HCT116 (cell line): Measurements from ENCODE around the gene ACSF2. TPM values are rescaled to one million over a fixed set of nuclear protein-coding genes. Genes with fewer than 3 reads are reported as not detected.

ENCODE experiments used
- ATAC-seq: fragments of 200-7000 bp; cut with Tn5 transposase; 2 replicates; pipeline ENCODE4 v1.9.1; 2020; ENCODE audit warnings: mild to moderate bottlenecking, moderate library complexity
- BruUV-seq: library from RNA; stranded (reverse); fragments of 400-500 nt; replicated peaks from 2 replicates; lab custom pipeline; 2021; lab: Mats Ljungman, UMichigan
- CTCF ChIA-PET: fragments of 300-600 bp; sonication (Branson Sonifier 250); formaldehyde crosslinking; loops from one replicate; lab custom pipeline; 2021; ENCODE audit warnings: antibody characterized with exemption; lab: Charles Lee
- POLR2A ChIA-PET: fragments of 300-600, 350-600 bp; sonication (Branson Sonifier 250); formaldehyde crosslinking; loops from one replicate; lab custom pipeline; 2021; ENCODE audit warnings: antibody characterized with exemption; lab: Charles Lee
- RAD21 ChIA-PET, 2 experiments: fragments of 300-600 bp; sonication (Branson Sonifier 250); formaldehyde crosslinking; loops; one replicate each; lab custom pipeline; 2023; ENCODE audit warnings: low total read pairs in 2 of 2; ENCODE audit not compliant: uncharacterized antibody in 2 of 2, unreplicated experiment in 2 of 2, low non-redundant PET in 1 of 2; lab: Charles Lee
- DNase-seq: peaks from one replicate; pipeline ENCODE4 v3.0.0-alpha.2; 2010; ENCODE audit warnings: low read depth, low spot score
- H2AFZ ChIP-seq: fragments of 200-600 bp; shearing (Covaris generic), sonication (generic); 2 replicates; pipeline ENCODE4 v1.6.1; 2017; ENCODE audit warnings: low read depth, mixed run types, mixed read lengths, antibody characterized with exemption, low read length; ENCODE audit not compliant: poor library complexity, severe bottlenecking
- H3K27ac ChIP-seq: 2 replicates; pipeline ENCODE4 v1.5.1; 2012; ENCODE audit warnings: low read depth, low read length
- H3K27me3 ChIP-seq: fragments of 200-600 bp; sonication (generic); 2 replicates; pipeline ENCODE4 v1.6.1; 2016; ENCODE audit warnings: mixed run types, low read length, mixed read lengths; ENCODE audit not compliant: insufficient read depth
- H3K36me3 ChIP-seq, 2 experiments: fragments of 200-500 bp in 1 of 2; fragments of 200-600 bp in 1 of 2; sonication (Bioruptor generic) in 1 of 2; sonication (generic) in 1 of 2; 2 replicates each; pipeline versions ENCODE4 v1.5.1 to v1.6.1; 2014 to 2016; ENCODE audit warnings: low read length in 2 of 2, inconsistent platforms in 1 of 2, mixed read lengths in 1 of 2, mixed run types in 1 of 2; ENCODE audit not compliant: insufficient read depth in 2 of 2, control insufficient read depth in 1 of 2
- H3K4me1 ChIP-seq, 2 experiments: fragments of 200-600 bp in 1 of 2; sonication (generic) in 1 of 2; 2 replicates each; pipeline versions ENCODE4 v1.5.1 to v1.6.1; 2012 to 2017; ENCODE audit warnings: low read length in 2 of 2, inconsistent platforms in 1 of 2, mild to moderate bottlenecking in 1 of 2, mixed read lengths in 1 of 2, mixed run types in 1 of 2, moderate library complexity in 1 of 2; ENCODE audit not compliant: insufficient read depth in 2 of 2, control insufficient read depth in 1 of 2
- H3K4me2 ChIP-seq: fragments of 200-600 bp; sonication (generic); 2 replicates; pipeline ENCODE4 v1.6.1; 2017; ENCODE audit warnings: mixed run types, low read length, mixed read lengths
- H3K4me3 ChIP-seq, 2 experiments: fragments of 200-600 bp in 1 of 2; sonication (generic) in 1 of 2; replicated peaks in 1 of 2; 2 replicates each; pipeline ENCODE4 v1.5.1; 2011 to 2016; ENCODE audit warnings: low read length in 2 of 2, control low read depth in 1 of 2, low read depth in 1 of 2, mild to moderate bottlenecking in 1 of 2, mixed read lengths in 1 of 2, mixed run types in 1 of 2
- H3K79me2 ChIP-seq: fragments of 200-600 bp; sonication (generic); 2 replicates; pipeline ENCODE4 v1.6.1; 2017; ENCODE audit warnings: mild to moderate bottlenecking, mixed run types, low read length, moderate library complexity, mixed read lengths; ENCODE audit not compliant: insufficient read depth
- H3K9ac ChIP-seq: fragments of 200-600 bp; sonication (generic); 2 replicates; pipeline ENCODE4 v1.6.1; 2016; ENCODE audit warnings: low read length, mixed read lengths
- H3K9me2 ChIP-seq: fragments of 200-600 bp; sonication (generic), shearing (Covaris generic); 2 replicates; pipeline ENCODE4 v1.6.1; 2017; ENCODE audit warnings: mixed run types, mild to moderate bottlenecking, moderate library complexity; ENCODE audit not compliant: insufficient read depth
- H3K9me3 ChIP-seq, 2 experiments: fragments of 200-500 bp in 1 of 2; fragments of 200-600 bp in 1 of 2; sonication (Bioruptor generic) in 1 of 2; sonication (generic) in 1 of 2; 2 replicates each; pipeline ENCODE4 v1.6.1; 2014 to 2017; ENCODE audit warnings: low read length in 2 of 2, mixed read lengths in 2 of 2, inconsistent platforms in 1 of 2, low read depth in 1 of 2, mild to moderate bottlenecking in 1 of 2, mixed run types in 1 of 2, moderate library complexity in 1 of 2; ENCODE audit not compliant: control insufficient read depth in 1 of 2, insufficient read depth in 1 of 2
- H4K20me1 ChIP-seq: fragments of 200-600 bp; sonication (generic), shearing (Covaris generic); 2 replicates; pipeline ENCODE4 v1.6.1; 2017; ENCODE audit warnings: mixed run types, mild to moderate bottlenecking, moderate library complexity; ENCODE audit not compliant: insufficient read depth
- CBX3 ChIP-seq: IDR thresholded peaks from 2 replicates; pipeline ENCODE4 v1.6.1; 2012; ENCODE audit warnings: low read depth
- CTCF ChIP-seq, 3 experiments: fragments of 200-600 bp in 1 of 3; sonication (generic) in 1 of 3; IDR thresholded peaks in 2 of 3; conservative IDR thresholded peaks in 1 of 3; 2 replicates each; pipeline ENCODE4 v1.5.1; 2012 to 2017; ENCODE audit warnings: low read depth in 2 of 3, low read length in 2 of 3, antibody characterized with exemption in 1 of 3, borderline replicate concordance in 1 of 3, control low read depth in 1 of 3, mild to moderate bottlenecking in 1 of 3, mixed read lengths in 1 of 3, mixed run types in 1 of 3, moderate library complexity in 1 of 3; ENCODE audit not compliant: insufficient read depth in 1 of 3
- EGR1 ChIP-seq: IDR thresholded peaks from 2 replicates; pipeline ENCODE4 v1.6.1; 2012; ENCODE audit warnings: low read depth
- EZH2phosphoT487 ChIP-seq: fragments of 200-600 bp; IDR thresholded peaks from 2 replicates; pipeline ENCODE4 v1.6.1; 2018; ENCODE audit warnings: antibody characterized with exemption, borderline replicate concordance
- POLR2A ChIP-seq: IDR thresholded peaks from 2 replicates; pipeline ENCODE4 v1.7.0; 2011; ENCODE audit warnings: borderline replicate concordance; ENCODE audit not compliant: insufficient read depth, insufficient read length; ENCODE audit errors: extremely low read depth
- POLR2AphosphoS5 ChIP-seq: IDR thresholded peaks from 2 replicates; pipeline ENCODE4 v1.6.1; 2011; ENCODE audit warnings: mild to moderate bottlenecking, low read depth, low read length, moderate library complexity
- REST ChIP-seq: IDR thresholded peaks from 2 replicates; pipeline ENCODE4 v1.6.1; 2012; ENCODE audit warnings: low read depth
- SP1 ChIP-seq: IDR thresholded peaks from 2 replicates; pipeline ENCODE4 v1.6.1; 2012; ENCODE audit warnings: low read depth
- TCF7L2 ChIP-seq: IDR thresholded peaks from 2 replicates; pipeline ENCODE4 v1.7.0; 2011; ENCODE audit warnings: borderline replicate concordance, inconsistent platforms; ENCODE audit not compliant: insufficient read depth, insufficient read length; ENCODE audit errors: extremely low read depth
- intact Hi-C: fragments of 100-400 bp; cut with micrococcal nuclease; formaldehyde crosslinking; loops from 2 replicates; pipeline ENCODE4 v1.10.0; 2022
- total RNA-seq: library from RNA; stranded (reverse); gene quantifications from one replicate; pipeline ENCODE4 v1.2.1, GENCODE V29; 2021; ENCODE audit not compliant: unreplicated experiment

Gene ACSF2
- total RNA-seq, 1 experiment from 2014 or later, result 52.4 TPM

- Histone ChIP-seq H3K27ac (no peak overlapping the region), H3K79me2 (peaks cover 96% of the 10 kb centered on the region), H3K4me3 (no peak overlapping the region), H4K20me1 (peaks cover 10% of the 10 kb centered on the region; the same call in 1 of the 2 replicates), H3K9ac (no peak overlapping the region), H3K4me2 (no peak overlapping the region), H3K9me3 (no peaks in the 10 kb centered on the region), H2AFZ (no peak overlapping the region), H3K36me3 (peaks cover 70 to 73% of the 10 kb centered on the region in 2 experiments), H3K27me3 (no peaks in the 10 kb centered on the region), H3K9me2 (no peaks in the 10 kb centered on the region), H3K4me1 (peaks cover 4 to 19% of the 10 kb centered on the region in 2 experiments)
- no peak for DNase-seq
- RAD21 ChIA-PET, result no interaction called here
- TF ChIP-seq EZH2phosphoT487 (no peak), EGR1 (no peak), POLR2A (no peak), CBX3 (no peak), POLR2AphosphoS5 (no peak)
- no peak for ATAC-seq
- intact Hi-C loops, result no loop called here
- no TSS peak for BruUV-seq
- POLR2A ChIA-PET, result no interaction called here
- CTCF ChIA-PET, result no interaction called here
These were observed 33.4 kb upstream of the ACSF2 start for GRCh38 chr17:50392621-50393020.

GRCh38 chr17:50393700-50394099 is 32.3 kb upstream of the ACSF2 start:
- Histone ChIP-seq H3K9me2 (no peaks in the 10 kb centered on the region), H3K27ac (no peak overlapping the region), H3K4me2 (no peak overlapping the region), H3K4me3 (no peak overlapping the region), H3K27me3 (no peaks in the 10 kb centered on the region), H3K9me3 (no peaks in the 10 kb centered on the region), H2AFZ (no peak overlapping the region)
- intact Hi-C loops, result no loop called here
- POLR2A ChIA-PET, result no interaction called here
- TF ChIP-seq POLR2A, result no peak
- no peak for TF ChIP-seq REST
- no peak for TF ChIP-seq EGR1
- no peak for TF ChIP-seq TCF7L2
- no peak for TF ChIP-seq CBX3
- no peak for TF ChIP-seq SP1
- TF ChIP-seq CTCF (IDR thresholded peaks at IDR 0.05 in 2 of 3, conservative IDR thresholded peaks at IDR 0.05 in 1 of 3; ENCODE audit: borderline replicate concordance in 1 of 3, insufficient read depth in 1 of 3, low read depth in 2 of 3, low read length in 2 of 3), result no peak
- TF ChIP-seq, all 23 proteins: peak for 0
- ATAC-seq (no peak), DNase-seq (no peak)
- Histone ChIP-seq H4K20me1 (peaks cover 10% of the 10 kb centered on the region; the same call in 1 of the 2 replicates), H3K4me1 (peaks cover 7 to 27% of the 10 kb centered on the region in 2 experiments), H3K79me2 (peaks cover 85% of the 10 kb centered on the region), H3K9ac (no peak overlapping the region), H3K36me3 (peaks cover 60 to 63% of the 10 kb centered on the region in 2 experiments)
- RAD21 ChIA-PET, result no interaction called here
- CTCF ChIA-PET, result no interaction called here
- BruUV-seq, result no TSS peak
